Gastroesophageal sphincter (tissue), 4 donors: Measurements from ENCODE around the gene HSD11B1. TPM values are rescaled to one million over a fixed set of nuclear protein-coding genes. Genes with fewer than 3 reads are reported as not detected.
A peak's percentile ranks its signal among the peaks of the same experiment; 100 is the strongest.

Source experiments
- ATAC-seq: fragments of 150-250 bp; one replicate; pipeline ENCODE4 v1.9.1; 2016; ENCODE audit warnings: mild to moderate bottlenecking, moderate library complexity
- H3K27ac ChIP-seq, 4 donors: fragments of 200-600 bp; sonication (generic) in 3 of 4; 1 replicate in 3 of 4; 2 replicates in 1 of 4; pipeline ENCODE4 v1.5.1; 2016 to 2019
- H3K27me3 ChIP-seq: fragments of 200-600 bp; sonication (generic); one replicate; pipeline ENCODE4 v1.5.1; 2019
- H3K36me3 ChIP-seq, 2 donors: fragments of 200-600 bp; sonication (generic); one replicate each; pipeline ENCODE4 v1.5.1; 2019; ENCODE audit warnings: control low read depth in 1 of 2
- H3K4me1 ChIP-seq, 3 donors: fragments of 200-600 bp; sonication (generic); 1 replicate in 2 of 3; 2 replicates in 1 of 3; pipeline ENCODE4 v1.5.1; 2016 to 2019; ENCODE audit warnings: control low read depth in 2 of 3
- H3K4me3 ChIP-seq, 2 donors: fragments of 200-600 bp; sonication (generic); one replicate each; pipeline ENCODE4 v1.5.1; 2019; ENCODE audit warnings: mild to moderate bottlenecking in 1 of 2, moderate library complexity in 1 of 2
- H3K9me3 ChIP-seq, 3 donors: fragments of 200-600 bp; sonication (generic); one replicate each; pipeline ENCODE4 v1.5.1; 2017 to 2019; ENCODE audit warnings: control low read depth in 2 of 3
- EP300 ChIP-seq: sonication (generic); formaldehyde crosslinking; IDR thresholded peaks from one replicate; pipeline ENCODE4 v1.6.1; 2017; ENCODE audit warnings: antibody characterized with exemption, mild to moderate bottlenecking
- POLR2A ChIP-seq, 2 donors: fragments of 450-650 bp; IDR thresholded peaks; one replicate each; pipeline ENCODE4 v1.6.1; 2017; ENCODE audit warnings: antibody characterized with exemption in 2 of 2, mild to moderate bottlenecking in 2 of 2, moderate library complexity in 1 of 2
- POLR2AphosphoS5 ChIP-seq: sonication (generic); formaldehyde crosslinking; IDR thresholded peaks from one replicate; pipeline ENCODE4 v1.6.1; 2017; ENCODE audit warnings: antibody characterized with exemption
- WGBS, 2 donors: methylation state at CpG; one replicate each; pipeline ENCODE4 v1.1.5; 2018; ENCODE audit warnings: low coverage in 1 of 2; 5-methylcytosine and 5-hydroxymethylcytosine counted together
- total RNA-seq, 4 donors: library from RNA; depleted of rRNA; stranded (reverse); fragments of >200 nt; gene quantifications; one replicate each; pipeline ENCODE4 v1.1.0, GENCODE V29; 2016
- TF ChIP-seq, protein P1 (sequence below), 4 experiments: fragments of 200-600 bp in 2 of 4; fragments of 450-650 bp in 2 of 4; sonication (generic) in 1 of 4; IDR thresholded peaks; one replicate each; pipeline ENCODE4 v1.5.1; 2017 to 2019; ENCODE audit warnings: antibody characterized with exemption in 4 of 4, mild to moderate bottlenecking in 2 of 4, moderate library complexity in 2 of 4

Gene HSD11B1
- total RNA-seq, 4 donors from 2014 or later = 5.0 to 17.8 (median 8.9) TPM

GRCh38 chr1:209755926-209756614 is 51.4 kb downstream of the HSD11B1 start, which contains the start of gene TRAF3IP3:
TRAF3IP3 (plus strand) TSS chr1:209756053; CDS start chr1:209760040, 3,987 bp downstream.
- TF ChIP-seq POLR2AphosphoS5 = no peak
- TF ChIP-seq, protein P1, sequence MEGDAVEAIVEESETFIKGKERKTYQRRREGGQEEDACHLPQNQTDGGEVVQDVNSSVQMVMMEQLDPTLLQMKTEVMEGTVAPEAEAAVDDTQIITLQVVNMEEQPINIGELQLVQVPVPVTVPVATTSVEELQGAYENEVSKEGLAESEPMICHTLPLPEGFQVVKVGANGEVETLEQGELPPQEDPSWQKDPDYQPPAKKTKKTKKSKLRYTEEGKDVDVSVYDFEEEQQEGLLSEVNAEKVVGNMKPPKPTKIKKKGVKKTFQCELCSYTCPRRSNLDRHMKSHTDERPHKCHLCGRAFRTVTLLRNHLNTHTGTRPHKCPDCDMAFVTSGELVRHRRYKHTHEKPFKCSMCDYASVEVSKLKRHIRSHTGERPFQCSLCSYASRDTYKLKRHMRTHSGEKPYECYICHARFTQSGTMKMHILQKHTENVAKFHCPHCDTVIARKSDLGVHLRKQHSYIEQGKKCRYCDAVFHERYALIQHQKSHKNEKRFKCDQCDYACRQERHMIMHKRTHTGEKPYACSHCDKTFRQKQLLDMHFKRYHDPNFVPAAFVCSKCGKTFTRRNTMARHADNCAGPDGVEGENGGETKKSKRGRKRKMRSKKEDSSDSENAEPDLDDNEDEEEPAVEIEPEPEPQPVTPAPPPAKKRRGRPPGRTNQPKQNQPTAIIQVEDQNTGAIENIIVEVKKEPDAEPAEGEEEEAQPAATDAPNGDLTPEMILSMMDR (IDR thresholded peaks at IDR 0.05) = no peak
- TF ChIP-seq EP300 = no peak
- no peak for TF ChIP-seq POLR2A (IDR thresholded peaks at IDR 0.05)
- Histone ChIP-seq H3K4me3 (peak within 1 kb of the TSS in 1 of 2 donors; percentile 12), H3K27ac (peak within 1 kb of the TSS in 1 of 4 donors; percentile 22), H3K9me3 (no peaks in the 10 kb centered on the region), H3K4me1 (peaks cover 0 to 2% (median 0%) of the 10 kb centered on the region in 3 donors), H3K27me3 (no peaks in the 10 kb centered on the region), H3K36me3 (no peaks in the 10 kb centered on the region)
- 56 to 91% methylated on average over 4 to 5 of the region's 10 CpGs for WGBS, 2 donors
- no peak for ATAC-seq

DNA sequence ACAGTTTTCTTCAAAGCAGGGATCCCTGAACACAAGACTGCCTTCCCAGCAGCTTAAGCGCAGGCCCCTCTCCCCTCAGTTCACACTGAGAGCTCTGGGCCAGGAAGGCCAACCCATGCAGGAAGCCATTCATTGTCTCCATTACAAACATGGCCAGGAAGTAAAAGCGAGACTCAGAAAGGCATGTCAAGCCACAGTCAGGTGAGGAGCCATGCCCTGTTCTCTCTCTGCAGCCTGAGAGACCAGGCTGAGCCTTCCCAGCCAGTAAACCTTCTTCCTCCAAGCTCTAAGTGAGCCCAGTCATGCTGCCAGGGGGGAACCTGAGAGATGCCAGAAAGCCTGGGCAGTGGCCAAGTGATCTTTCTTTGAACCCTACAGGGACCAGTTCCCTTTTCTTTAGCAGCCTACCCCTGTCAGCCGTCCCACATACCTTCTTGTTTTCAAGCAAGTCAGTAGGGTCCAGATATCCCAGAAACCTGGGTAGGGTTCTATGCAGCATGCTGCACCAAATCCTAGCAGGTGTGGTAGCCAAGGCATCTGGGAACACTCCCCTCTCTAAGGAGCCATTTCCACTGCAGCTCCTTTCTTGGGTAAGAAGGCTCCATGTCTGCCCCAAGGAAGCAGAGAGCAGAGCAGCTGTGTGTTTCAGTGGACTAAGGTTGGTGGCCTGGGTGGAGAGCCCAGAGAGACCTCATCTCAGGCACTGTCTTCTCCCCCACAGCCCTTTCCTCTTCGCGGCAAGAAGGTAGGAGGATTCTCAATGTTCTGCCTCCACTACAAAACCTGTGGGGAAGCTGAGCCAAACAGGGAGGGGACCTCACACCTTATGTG is 52.2 kb downstream of the HSD11B1 start:
- no peak for ATAC-seq
- no peaks in the 10 kb centered on the region for H3K27me3 ChIP-seq
- H3K4me3 ChIP-seq = peak overlapping the region in 1 of 2 donors; percentile 12
- TF ChIP-seq POLR2A (IDR thresholded peaks at IDR 0.05) = no peak
- no peak for TF ChIP-seq EP300
- H3K36me3 ChIP-seq = no peaks in the 10 kb centered on the region
- H3K4me1 ChIP-seq = peaks cover 0 to 6% (median 0%) of the 10 kb centered on the region in 3 donors
- H3K27ac ChIP-seq = peak overlapping the region in 1 of 4 donors; percentile 22
- H3K9me3 ChIP-seq = no peaks in the 10 kb centered on the region
- WGBS, 2 donors = 80 to 83% methylated on average over 1 of the region's 5 CpGs

GRCh38 chr1:209758400-209758799 is 53.8 kb downstream of the HSD11B1 start:
- no peak for ATAC-seq
- WGBS, 2 donors = 100% methylated on average over 2 of the region's 3 CpGs; no CpG with 5 or more reads in 1 of the 2 donors
- no peak for TF ChIP-seq POLR2A (IDR thresholded peaks at IDR 0.05)
- TF ChIP-seq EP300 = no peak
- TF ChIP-seq, protein P1 (IDR thresholded peaks at IDR 0.05) = no peak
- TF ChIP-seq POLR2AphosphoS5 = no peak

GRCh38 chr1:209759829-209760359 is 55.2 kb downstream of the HSD11B1 start:
- Histone ChIP-seq H3K27ac (no peak overlapping the region), H3K36me3 (no peaks in the 10 kb centered on the region), H3K27me3 (no peaks in the 10 kb centered on the region), H3K9me3 (no peaks in the 10 kb centered on the region), H3K4me3 (no peak overlapping the region), H3K4me1 (peaks cover 0 to 6% (median 0%) of the 10 kb centered on the region in 3 donors)
- ATAC-seq = no peak
- TF ChIP-seq POLR2A (IDR thresholded peaks at IDR 0.05) (no peak), POLR2AphosphoS5 (no peak), EP300 (no peak)
- TF ChIP-seq, protein P1 (IDR thresholded peaks at IDR 0.05) = no peak
- no CpG with 5 or more reads among the region's 12 CpGs for WGBS, 2 donors

More at GRCh38 chr1:209758400-209758799, 53.8 kb downstream of the HSD11B1 start:
- no peaks in the 10 kb centered on the region for H3K36me3 ChIP-seq
- H3K4me3 ChIP-seq = no peak overlapping the region
- H3K27ac ChIP-seq = no peak overlapping the region
- no peaks in the 10 kb centered on the region for H3K9me3 ChIP-seq
- no peaks in the 10 kb centered on the region for H3K27me3 ChIP-seq
- peaks cover 0 to 6% (median 0%) of the 10 kb centered on the region in 3 donors for H3K4me1 ChIP-seq

GRCh38 chr1:209761011-209761635 is 56.5 kb downstream of the HSD11B1 start:
- H3K9me3 ChIP-seq = no peaks in the 10 kb centered on the region
- no peaks in the 10 kb centered on the region for H3K36me3 ChIP-seq
- peak; percentile 53 for ATAC-seq
- peaks cover 0 to 6% (median 0%) of the 10 kb centered on the region in 3 donors for H3K4me1 ChIP-seq
- H3K27ac ChIP-seq = no peak overlapping the region
- no peak overlapping the region for H3K4me3 ChIP-seq
- H3K27me3 ChIP-seq = no peaks in the 10 kb centered on the region
- TF ChIP-seq POLR2AphosphoS5 = peak; percentile 32
- TF ChIP-seq, protein P1 (IDR thresholded peaks at IDR 0.05) = no peak
